Heart left ventricle (tissue), 16 donors: ENCODE data around the gene SHC1. TPM values are rescaled to one million over a fixed set of nuclear protein-coding genes. Genes with fewer than 3 reads are reported as not detected.

Source experiments
- ATAC-seq, 4 donors: fragments of 200-7000 bp; cut with Tn5 transposase; one replicate each; pipeline ENCODE4 v1.9.1; 2020 to 2022; ENCODE audit warnings: moderate library complexity in 4 of 4, mild to moderate bottlenecking in 3 of 4, moderate number of reproducible peaks in 1 of 4
- DNase-seq, 5 donors: peaks; one replicate each; pipeline ENCODE4 v3.0.0-alpha.2; 2020
- H3K27ac ChIP-seq, 12 donors: fragments of 200-600 bp; sonication (generic) in 4 of 12; one replicate each; pipeline versions ENCODE4 v1.5.0 to v1.8.0; 2016 to 2022; ENCODE audit warnings: mild to moderate bottlenecking in 2 of 12
- H3K27me3 ChIP-seq, 9 donors: fragments of 200-600 bp; sonication (generic) in 2 of 9; one replicate each; pipeline versions ENCODE4 v1.5.1 to v1.8.0; 2016 to 2022; ENCODE audit warnings: mild to moderate bottlenecking in 3 of 9
- H3K36me3 ChIP-seq, 9 donors: fragments of 200-600 bp; sonication (generic) in 2 of 9; one replicate each; pipeline versions ENCODE4 v1.5.0 to v1.8.0; 2018 to 2022; ENCODE audit warnings: mild to moderate bottlenecking in 2 of 9
- H3K4me1 ChIP-seq, 12 donors: fragments of 200-600 bp; sonication (generic) in 4 of 12; one replicate each; pipeline versions ENCODE4 v1.5.0 to v1.8.0; 2016 to 2022; ENCODE audit warnings: mild to moderate bottlenecking in 3 of 12
- H3K4me3 ChIP-seq, 12 donors: fragments of 200-600 bp; sonication (generic) in 4 of 12; one replicate each; pipeline versions ENCODE4 v1.5.0 to v1.8.0; 2017 to 2022; ENCODE audit warnings: mild to moderate bottlenecking in 9 of 12, moderate library complexity in 4 of 12
- H3K9me3 ChIP-seq, 12 donors: fragments of 200-600 bp; sonication (generic) in 4 of 12; one replicate each; pipeline versions ENCODE4 v1.5.0 to v1.8.0; 2016 to 2022; ENCODE audit warnings: mild to moderate bottlenecking in 1 of 12
- CTCF ChIP-seq, 12 donors: fragments of 200-600 bp; sonication (generic) in 4 of 12; IDR thresholded peaks; one replicate each; pipeline versions ENCODE4 v1.5.0 to v1.8.0; 2018 to 2022; ENCODE audit warnings: antibody characterized with exemption in 12 of 12, mild to moderate bottlenecking in 5 of 12
- POLR2A ChIP-seq, 2 donors: fragments of 450-650 bp; IDR thresholded peaks; one replicate each; pipeline ENCODE4 v1.6.1; 2017; ENCODE audit warnings: antibody characterized with exemption in 2 of 2, mild to moderate bottlenecking in 2 of 2, moderate library complexity in 2 of 2
- WGBS, 4 donors: extraction: QIAGEN DNeasy Blood & Tissue Kit in 2 of 4; methylation state at CpG; one replicate each; pipeline versions ENCODE4 v1.1.5 to v1.1.7; 2013 to 2018; 5-methylcytosine and 5-hydroxymethylcytosine counted together
- intact Hi-C, 10 donors: fragments of 100-400 bp; cut with DNase I; formaldehyde crosslinking; loops; one replicate each; pipeline versions ENCODE4 v1.11.1 to v1.14.2; 2022
- polyA plus RNA-seq, 2 donors: library from polyadenylated mRNA; stranded (reverse); fragments of 200-250 nt; gene quantifications; one replicate each; pipeline ENCODE4 v1.2.3, GENCODE V29; 2013
- total RNA-seq, 9 donors: library from RNA; depleted of rRNA in 2 of 9; stranded (reverse); fragments of >200 nt in 2 of 9; fragmentation: NEBNext Ultra II Directional in 3 of 9; extraction: Animal tissue kit (Norgen Biotek cat#: 25700) in 3 of 9; gene quantifications; one replicate each; pipeline versions ENCODE4 v1.1.0 to v1.2.4, GENCODE V29; 2016 to 2023
- donor health status: ischemic (EF 13 %, LVEDD 7.1; RV severe dilation, severe dysfunction).
- donor health status: healthy with polysubstance abuse.
- donor health status: DM: no; HTN: yes; CAD: no.
- donor health status: DM: no; HTN: no; CAD: no.
- donor health status: ischemic (EF 25% LVEDD 6.9; RV normal size, moderate dysfunction).
- donor health status: ischemic (EF 25% LVEDD 5.7; RV mildly dilated, moderate dysfunction).
- donor health status: healthy.
- donor health status: DM: yes; HTN: yes; CAD: no.
- donor health status: ischemic (EF 35%, LVEDD 5.7; RV mildly dilated, moderate dysfunction).
- donor health status: nonischemic (EF 11% LVEDD 7.7; RV severe dilation, severe dysfunction).
- donor health status: DM: yes; HTN: yes; CAD: no.
- donor health status: PGD.
- donor health status: ischemic (EF 29% LVEDD 5.4; RV normal size, mild dysfunction).
- donor health status: nonischemic (EF 23%, LVEDD 6.1; RV moderate dilation, normal function).

Gene SHC1
- total and polyA plus RNA-seq, 11 donors: 23.6 to 115 (median 62.4) TPM

DNA sequence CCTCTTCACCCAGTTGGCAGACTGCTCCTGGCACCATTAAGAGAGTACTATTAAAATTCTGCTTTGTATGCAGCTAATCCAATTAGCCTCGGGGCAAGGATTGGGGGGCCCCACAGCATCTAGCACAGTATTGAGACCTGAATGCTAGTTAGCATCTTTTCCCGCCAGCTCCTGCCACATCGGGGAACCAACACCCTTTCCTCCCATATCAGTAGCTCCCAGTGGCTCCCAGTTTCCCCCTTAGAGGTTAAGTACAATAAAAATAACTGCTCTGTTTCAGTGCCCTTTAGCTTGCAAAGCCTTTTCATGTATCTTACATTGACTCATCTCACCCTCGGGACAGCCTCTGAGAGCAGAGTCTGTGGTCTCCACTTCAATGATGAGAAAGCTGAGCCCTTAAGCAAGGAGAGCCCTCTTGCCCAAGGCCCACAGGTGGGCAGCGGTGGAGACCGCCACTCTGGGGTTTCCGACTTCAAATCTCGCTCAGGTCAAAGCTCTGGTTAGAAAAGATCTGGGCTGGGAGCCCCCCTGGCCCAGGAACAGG, 29.8 kb downstream of the SHC1 start:
- TF ChIP-seq CTCF (IDR thresholded peaks at IDR 0.05) (no peak), POLR2A (IDR thresholded peaks at IDR 0.05) (no peak)
- peaks cover 0 to 63% (median 21%) of the 10 kb centered on the region in 12 donors for H3K4me1 ChIP-seq
- H3K27ac ChIP-seq: peak overlapping the region in 2 of 12 donors; percentile 6 to 77
- H3K36me3 ChIP-seq: peaks cover 0 to 11% (median 6%) of the 10 kb centered on the region in 9 donors
- H3K4me3 ChIP-seq: no peak overlapping the region
- H3K27me3 ChIP-seq: no peaks in the 10 kb centered on the region
- ATAC-seq (no peak), DNase-seq (peak in 2 of 5 donors; percentile 8 to 30)
- H3K9me3 ChIP-seq: no peaks in the 10 kb centered on the region
- WGBS, 4 donors: 74 to 86% (median 81%) methylated on average over 8 of the region's 8 CpGs
- intact Hi-C loops: loop anchor here in 1 of 10 donors (2.0 kb wide), 1 partner anchor 30 kb away; no protein-coding TSS in a partner anchor

DNA sequence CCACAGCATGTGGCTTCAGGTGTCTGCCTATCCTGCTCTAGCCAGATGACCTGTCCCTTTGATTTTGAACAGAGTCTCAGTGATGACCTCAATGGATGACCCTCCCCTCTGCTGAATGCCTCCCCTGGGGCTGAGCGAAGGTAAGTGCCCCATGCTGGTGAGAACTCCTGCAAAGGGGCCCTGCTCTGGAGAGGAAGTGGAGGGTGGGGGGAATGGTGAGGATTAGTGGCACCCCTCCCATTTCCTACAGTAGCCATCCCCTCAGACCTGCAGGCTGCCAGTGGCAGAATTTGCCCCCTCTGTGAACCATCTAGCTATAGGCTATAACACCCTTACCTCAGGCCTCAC, 30.4 kb downstream of the SHC1 start:
- TF ChIP-seq POLR2A (IDR thresholded peaks at IDR 0.05): no peak
- TF ChIP-seq CTCF (IDR thresholded peaks at IDR 0.05): no peak
- ATAC-seq (no peak), DNase-seq (peak in 2 of 5 donors; percentile 4 to 5)
- Histone ChIP-seq H3K36me3 (peaks cover 0 to 7% (median under 1%) of the 10 kb centered on the region in 9 donors), H3K9me3 (no peaks in the 10 kb centered on the region), H3K4me3 (no peak overlapping the region), H3K4me1 (peaks cover 0 to 66% (median 26%) of the 10 kb centered on the region in 12 donors), H3K27ac (peak overlapping the region in 2 of 12 donors; percentile 6 to 10), H3K27me3 (no peaks in the 10 kb centered on the region)
- WGBS, 4 donors: 80 to 94% (median 85%) methylated on average over 1 of the region's 1 CpG
- intact Hi-C loops: loop anchor here in 1 of 10 donors (2.0 kb wide), 1 partner anchor 29 kb away; no protein-coding TSS in a partner anchor

GRCh38 chr1:154938604-154939399, 31.7 kb downstream of the SHC1 start:
- no peaks in the 10 kb centered on the region for H3K36me3 ChIP-seq
- WGBS, 4 donors: 94 to 96% (median 96%) methylated on average over 7 of the region's 7 CpGs
- H3K27me3 ChIP-seq: no peaks in the 10 kb centered on the region
- intact Hi-C loops: loop anchor here in 2 of 10 donors (5.0 to 10.0 kb wide), 4 partner anchors 33 to 382 kb away; partner anchors contain the start of genes CHRNB2 (in 1 of the 2), CKS1B (in 1 of the 2), SHC1 (in 1 of the 2) and UBE2Q1 (in 1 of the 2)
- TF ChIP-seq POLR2A (IDR thresholded peaks at IDR 0.05): no peak
- H3K9me3 ChIP-seq: no peaks in the 10 kb centered on the region
- DNase-seq (peak in 2 of 5 donors; percentile 10 to 16), ATAC-seq (no peak)
- H3K4me3 ChIP-seq: no peak overlapping the region
- H3K4me1 ChIP-seq: peaks cover 0 to 56% (median 20%) of the 10 kb centered on the region in 12 donors
- H3K27ac ChIP-seq: peak overlapping the region in 10 of 12 donors; percentile 90 to 100 (median 96)

- peak in 1 of 5 donors; percentile 20 for DNase-seq
- Histone ChIP-seq H3K27me3 (no peaks in the 10 kb centered on the region), H3K4me3 (peak overlapping the region; percentile 39 to 80 (median 66)), H3K36me3 (no peaks in the 10 kb centered on the region), H3K9me3 (no peaks in the 10 kb centered on the region), H3K4me1 (peaks cover 0 to 53% (median 20%) of the 10 kb centered on the region in 12 donors), H3K27ac (peak overlapping the region; percentile 90 to 100 (median 98))
- TF ChIP-seq POLR2A (IDR thresholded peaks at IDR 0.05) (no peak), CTCF (IDR thresholded peaks at IDR 0.05) (no peak)
- no peak for ATAC-seq
- 73 to 78% (median 77%) methylated on average over 8 of the region's 8 CpGs for WGBS, 4 donors
- intact Hi-C loops: loop anchor here in 4 of 10 donors (2.0 to 10.0 kb wide), 6 partner anchors 34 to 381 kb away; partner anchors contain the start of genes UBE2Q1 (in 3 of the 4), CHRNB2 (in 1 of the 4), CKS1B (in 1 of the 4) and SHC1 (in 1 of the 4)
Measured at GRCh38 chr1:154937988-154938386, 32.6 kb downstream of the SHC1 start.
